ENCODE measurements around the gene MED6. TPM values are rescaled to one million over a fixed set of nuclear protein-coding genes. Genes with fewer than 3 reads are reported as not detected.

The MED6 gene
- total RNA-seq, 1 experiment from 2014 or later: 55.3 TPM

DNA sequence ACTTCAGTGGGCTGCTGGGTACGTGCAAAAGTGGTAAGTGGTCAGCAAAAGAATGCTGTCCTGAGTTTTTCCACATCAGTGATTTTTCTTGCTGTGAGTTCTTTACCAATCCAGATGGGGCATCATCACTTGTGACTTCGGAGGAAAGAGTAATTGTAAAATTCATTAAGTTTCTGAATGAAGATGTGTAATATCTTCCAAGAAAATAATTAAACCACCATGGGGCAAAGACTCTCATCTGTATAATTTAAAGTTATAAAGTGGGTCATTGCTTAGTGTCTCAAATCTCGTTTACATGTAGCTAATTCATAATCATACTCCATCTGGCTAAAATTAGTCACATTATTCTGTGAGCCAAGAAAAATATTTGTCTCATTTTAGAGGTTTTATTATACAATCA is 10.8 kb upstream of the MED6 start:
- Histone ChIP-seq H2BK15ac (ENCODE audit: low read depth, low read length) (no peak overlapping the region), H3K4me1 (ENCODE audit: insufficient read depth, low read length) (no peaks in the 10 kb centered on the region), H3K9ac (ENCODE audit: extremely low read depth, insufficient read length, low read length) (no peak overlapping the region), H3K4me2 (ENCODE audit: insufficient read depth, insufficient read length, low read length) (no peak overlapping the region), H3K18ac (ENCODE audit: insufficient read length, low read depth, low read length) (no peak overlapping the region), H2BK20ac (ENCODE audit: low read depth, low read length, poor library complexity, severe bottlenecking) (no peak overlapping the region), H4K8ac (replicated peaks; ENCODE audit: insufficient read length, low read depth, low read length) (no peak overlapping the region), H3K56ac (ENCODE audit: insufficient read length, low read depth, low read length) (no peak overlapping the region), H2BK120ac (ENCODE audit: low read depth, low read length, poor library complexity, severe bottlenecking) (no peak overlapping the region), H3K23ac (ENCODE audit: insufficient read length, low read depth, low read length) (no peak overlapping the region), H2BK5ac (ENCODE audit: insufficient read length, low read length) (no peak overlapping the region), H4K91ac (ENCODE audit: insufficient read length, low read depth, low read length) (no peak overlapping the region), H3T11ph (ENCODE audit: low read length) (no peak overlapping the region), H3K79me2 (ENCODE audit: insufficient read depth, low read length) (no peaks in the 10 kb centered on the region), H3K9me3 (ENCODE audit: control insufficient read depth, low read depth, low read length) (no peaks in the 10 kb centered on the region), H3K14ac (ENCODE audit: insufficient read depth, low read length) (no peak overlapping the region), H3K27me3 (ENCODE audit: insufficient read depth, low read length) (no peaks in the 10 kb centered on the region), H2AFZ (ENCODE audit: low read length) (no peak overlapping the region), H4K20me1 (ENCODE audit: control insufficient read depth, insufficient read depth, insufficient read length) (no peaks in the 10 kb centered on the region), H3K4ac (ENCODE audit: low read depth, low read length) (no peak overlapping the region), H3K27ac (ENCODE audit: insufficient read length, low read depth, low read length) (no peak overlapping the region), H4K5ac (ENCODE audit: insufficient read length, low read depth, low read length) (no peak overlapping the region), H3K79me1 (ENCODE audit: insufficient read depth, low read depth, low read length, poor library complexity, severe bottlenecking) (no peaks in the 10 kb centered on the region), H3K23me2 (ENCODE audit: insufficient read length, low read depth, low read length, poor library complexity, severe bottlenecking) (no peaks in the 10 kb centered on the region), H2BK12ac (ENCODE audit: insufficient read length, low read depth, low read length) (no peak overlapping the region), H2AK5ac (ENCODE audit: insufficient read length, low read length) (no peak overlapping the region)
- Mint-ChIP-seq H3K9me3 (no peaks in the 10 kb centered on the region), H3K27me3 (ENCODE audit: low read depth) (no peaks in the 10 kb centered on the region), H3K4me3 (no peak overlapping the region), H3K4me1 (no peaks in the 10 kb centered on the region), H3K36me3 (ENCODE audit: insufficient read depth in 1 of 3, low read depth in 3 of 3) (no peaks in the 10 kb centered on the region), H3K27ac (no peak overlapping the region)
- TF ChIP-seq, protein P1, sequence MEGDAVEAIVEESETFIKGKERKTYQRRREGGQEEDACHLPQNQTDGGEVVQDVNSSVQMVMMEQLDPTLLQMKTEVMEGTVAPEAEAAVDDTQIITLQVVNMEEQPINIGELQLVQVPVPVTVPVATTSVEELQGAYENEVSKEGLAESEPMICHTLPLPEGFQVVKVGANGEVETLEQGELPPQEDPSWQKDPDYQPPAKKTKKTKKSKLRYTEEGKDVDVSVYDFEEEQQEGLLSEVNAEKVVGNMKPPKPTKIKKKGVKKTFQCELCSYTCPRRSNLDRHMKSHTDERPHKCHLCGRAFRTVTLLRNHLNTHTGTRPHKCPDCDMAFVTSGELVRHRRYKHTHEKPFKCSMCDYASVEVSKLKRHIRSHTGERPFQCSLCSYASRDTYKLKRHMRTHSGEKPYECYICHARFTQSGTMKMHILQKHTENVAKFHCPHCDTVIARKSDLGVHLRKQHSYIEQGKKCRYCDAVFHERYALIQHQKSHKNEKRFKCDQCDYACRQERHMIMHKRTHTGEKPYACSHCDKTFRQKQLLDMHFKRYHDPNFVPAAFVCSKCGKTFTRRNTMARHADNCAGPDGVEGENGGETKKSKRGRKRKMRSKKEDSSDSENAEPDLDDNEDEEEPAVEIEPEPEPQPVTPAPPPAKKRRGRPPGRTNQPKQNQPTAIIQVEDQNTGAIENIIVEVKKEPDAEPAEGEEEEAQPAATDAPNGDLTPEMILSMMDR (conservative IDR thresholded peaks at IDR 0.05): no peak
- no peak for DNase-seq
- no CpG with 5 or more reads among the region's 3 CpGs for WGBS (ENCODE audit: extremely low coverage, insufficient read length, low lambda C conversion rate)
